GM12873 (cell line): ENCODE measurements around the gene TXNIP.

Experiments
- TF ChIP-seq, protein P1 (sequence below): IDR thresholded peaks from 2 replicates; pipeline ENCODE4 v1.5.1; 2012; ENCODE audit warnings: low read depth, mild to moderate bottlenecking, moderate library complexity, low read length, control low read depth; ENCODE audit not compliant: insufficient read depth; ENCODE audit errors: missing control alignments

TXNIP gene

GRCh38 chr1:145993618-145994390 lies 2.6 kb downstream of the TXNIP start:
- TF ChIP-seq, protein P1, sequence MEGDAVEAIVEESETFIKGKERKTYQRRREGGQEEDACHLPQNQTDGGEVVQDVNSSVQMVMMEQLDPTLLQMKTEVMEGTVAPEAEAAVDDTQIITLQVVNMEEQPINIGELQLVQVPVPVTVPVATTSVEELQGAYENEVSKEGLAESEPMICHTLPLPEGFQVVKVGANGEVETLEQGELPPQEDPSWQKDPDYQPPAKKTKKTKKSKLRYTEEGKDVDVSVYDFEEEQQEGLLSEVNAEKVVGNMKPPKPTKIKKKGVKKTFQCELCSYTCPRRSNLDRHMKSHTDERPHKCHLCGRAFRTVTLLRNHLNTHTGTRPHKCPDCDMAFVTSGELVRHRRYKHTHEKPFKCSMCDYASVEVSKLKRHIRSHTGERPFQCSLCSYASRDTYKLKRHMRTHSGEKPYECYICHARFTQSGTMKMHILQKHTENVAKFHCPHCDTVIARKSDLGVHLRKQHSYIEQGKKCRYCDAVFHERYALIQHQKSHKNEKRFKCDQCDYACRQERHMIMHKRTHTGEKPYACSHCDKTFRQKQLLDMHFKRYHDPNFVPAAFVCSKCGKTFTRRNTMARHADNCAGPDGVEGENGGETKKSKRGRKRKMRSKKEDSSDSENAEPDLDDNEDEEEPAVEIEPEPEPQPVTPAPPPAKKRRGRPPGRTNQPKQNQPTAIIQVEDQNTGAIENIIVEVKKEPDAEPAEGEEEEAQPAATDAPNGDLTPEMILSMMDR: no peak

DNA sequence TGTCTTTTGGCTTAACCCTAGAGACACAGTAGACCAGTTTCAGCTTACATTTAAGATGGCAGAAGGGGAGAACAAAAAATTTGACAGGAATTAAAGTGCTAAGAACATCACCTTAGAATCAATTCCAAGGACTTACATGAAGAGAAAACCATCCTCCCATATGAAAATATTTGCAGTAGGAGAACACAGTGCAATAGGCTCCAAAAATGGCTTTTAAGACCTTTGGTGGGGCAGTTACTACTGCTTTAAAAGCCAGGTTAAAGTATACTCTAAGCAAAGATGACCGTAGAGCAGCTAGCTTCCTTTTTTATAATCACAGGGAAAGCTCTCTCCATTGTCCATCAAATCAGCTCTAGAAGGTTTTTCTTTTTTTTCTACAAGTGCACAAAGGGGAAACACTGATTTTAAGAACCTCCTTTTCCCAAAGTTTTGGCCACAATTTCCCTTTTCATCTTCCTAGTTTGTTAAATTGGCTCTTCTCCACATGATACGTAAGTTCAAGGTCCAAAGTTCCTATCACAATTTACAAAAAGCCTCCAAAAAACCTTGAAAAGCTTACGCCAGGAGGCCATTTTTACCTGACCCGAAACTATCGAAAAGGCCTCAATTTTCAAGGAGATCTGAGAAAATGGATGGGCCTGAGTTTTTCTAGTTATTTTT lies 3.3 kb downstream of the TXNIP start:
- TF ChIP-seq, protein P1: no peak

- TF ChIP-seq, protein P1: no peak
Measured at GRCh38 chr1:145992502-145992936, 3.9 kb downstream of the TXNIP start.

GRCh38 chr1:145991735-145992412 lies 4.5 kb downstream of the TXNIP start:
- TF ChIP-seq, protein P1: no peak

DNA sequence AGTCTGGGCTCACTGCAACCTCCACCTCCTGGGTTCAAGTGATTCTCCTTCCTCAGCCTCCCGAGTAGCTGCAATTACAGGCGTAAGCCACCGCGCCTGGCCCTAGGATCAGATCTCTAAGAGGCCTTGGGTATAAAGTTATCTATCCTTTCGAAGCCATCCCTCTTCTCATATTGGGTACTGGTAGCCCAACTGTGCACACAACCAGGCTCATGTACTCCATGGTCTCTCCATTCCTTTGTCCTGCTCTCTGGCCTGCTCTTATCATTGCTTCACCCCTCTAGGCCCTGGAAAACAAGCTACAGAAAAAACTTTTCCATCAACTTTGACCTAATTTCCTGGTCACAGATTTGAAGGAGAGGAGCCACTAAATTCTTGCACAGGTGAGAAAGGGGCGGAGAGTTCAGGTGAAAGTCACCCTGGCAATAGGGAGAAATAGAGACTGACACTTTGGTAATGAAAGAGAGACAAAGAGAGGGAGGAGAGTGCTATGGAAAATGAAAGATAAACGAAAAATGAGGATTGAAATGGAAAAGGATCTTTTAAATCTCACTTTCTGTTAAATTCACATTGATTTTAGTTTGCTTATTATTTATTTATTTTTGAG lies 6.0 kb downstream of the TXNIP start:
- TF ChIP-seq, protein P1: no peak

DNA sequence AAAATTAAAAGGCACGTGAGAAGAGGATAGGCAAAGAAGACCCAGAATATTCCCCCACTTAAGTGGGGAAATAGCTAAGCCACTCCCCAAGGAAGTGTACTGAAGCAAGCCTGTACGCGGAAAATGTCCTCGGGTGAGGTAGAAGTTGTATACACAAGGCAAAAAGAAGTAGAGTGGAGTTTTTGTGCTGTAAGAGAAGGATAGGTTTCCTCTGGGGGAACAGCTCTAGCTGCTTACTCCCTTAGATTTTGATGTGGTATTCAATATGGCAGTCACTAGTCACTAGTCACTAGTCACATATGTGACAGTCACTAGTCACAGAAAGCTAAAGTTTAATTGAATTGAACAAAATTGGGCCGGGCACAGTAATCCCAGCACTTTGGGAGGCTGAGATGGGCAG lies 7.6 kb downstream of the TXNIP start:
- TF ChIP-seq, protein P1: no peak

- TF ChIP-seq, protein P1: no peak
Measured at GRCh38 chr1:145987926-145988325, 8.5 kb downstream of the TXNIP start.
